ENCODE measurements around the gene UBASH3A.

UBASH3A gene

GRCh38 chr21:42401820-42402251 lies 1.9 kb upstream of the UBASH3A start:
- intact Hi-C loops (cut with DNase I; ENCODE audit: low total_unique reads), result no loop called here
- Histone ChIP-seq H3K4me1 (no peaks in the 10 kb centered on the region), H3K9me3 (no peaks in the 10 kb centered on the region), H3K27me3 (peaks cover 0 to 10% of the 10 kb centered on the region in 2 donors), H3K4me3 (no peak overlapping the region), H3K36me3 (no peaks in the 10 kb centered on the region), H3K27ac (no peak overlapping the region)
- DNase-seq, result no peak
- no peak for TF ChIP-seq CTCF (IDR thresholded peaks at IDR 0.05)

- Histone ChIP-seq H3K27ac (no peak overlapping the region), H3K4me3 (no peak overlapping the region), H3K4me1 (no peaks in the 10 kb centered on the region), H3K27me3 (peaks cover 0 to 6% of the 10 kb centered on the region in 2 donors), H3K36me3 (no peaks in the 10 kb centered on the region), H3K9me3 (no peaks in the 10 kb centered on the region)
- intact Hi-C loops (cut with DNase I; ENCODE audit: low total_unique reads), result no loop called here
- no peak for TF ChIP-seq CTCF (IDR thresholded peaks at IDR 0.05)
- DNase-seq, result no peak
Observed at GRCh38 chr21:42404539-42404938, 837 bp downstream of the UBASH3A start.

- H3K4me1 ChIP-seq, result no peaks in the 10 kb centered on the region
- TF ChIP-seq CTCF (IDR thresholded peaks at IDR 0.05), result no peak
- H3K36me3 ChIP-seq, result no peaks in the 10 kb centered on the region
- no peak overlapping the region for H3K27ac ChIP-seq
- intact Hi-C loops (cut with DNase I; ENCODE audit: low total_unique reads), result no loop called here
- no peak overlapping the region for H3K4me3 ChIP-seq
- peaks cover 0 to 11% of the 10 kb centered on the region in 2 donors for H3K27me3 ChIP-seq
- no peak for DNase-seq
- H3K9me3 ChIP-seq, result no peaks in the 10 kb centered on the region
Observed at GRCh38 chr21:42405064-42406013, 1.6 kb downstream of the UBASH3A start.

GRCh38 chr21:42406201-42406621 lies 2.5 kb downstream of the UBASH3A start:
- intact Hi-C loops (cut with DNase I; ENCODE audit: low total_unique reads), result no loop called here
- no peak overlapping the region for H3K4me3 ChIP-seq
- H3K4me1 ChIP-seq, result no peaks in the 10 kb centered on the region
- no peak overlapping the region for H3K27ac ChIP-seq
- DNase-seq, result no peak
- no peaks in the 10 kb centered on the region for H3K36me3 ChIP-seq
- no peak for TF ChIP-seq CTCF (IDR thresholded peaks at IDR 0.05)
- peaks cover 0 to 13% of the 10 kb centered on the region in 2 donors for H3K27me3 ChIP-seq
- no peaks in the 10 kb centered on the region for H3K9me3 ChIP-seq

GRCh38 chr21:42406866-42407265 lies 3.2 kb downstream of the UBASH3A start:
- H3K4me1 ChIP-seq, result no peaks in the 10 kb centered on the region
- intact Hi-C loops (cut with DNase I; ENCODE audit: low total_unique reads), result no loop called here
- H3K4me3 ChIP-seq, result no peak overlapping the region
- no peaks in the 10 kb centered on the region for H3K36me3 ChIP-seq
- no peak for DNase-seq
- H3K27ac ChIP-seq, result no peak overlapping the region
- peaks cover 0 to 20% of the 10 kb centered on the region in 2 donors for H3K27me3 ChIP-seq
- no peaks in the 10 kb centered on the region for H3K9me3 ChIP-seq
- TF ChIP-seq CTCF (IDR thresholded peaks at IDR 0.05), result no peak
